ENCODE measurements around the gene S100A10. TPM values are rescaled to one million over a fixed set of nuclear protein-coding genes. Genes with fewer than 3 reads are reported as not detected.

Gene S100A10
- total RNA-seq, 2 experiments from 2014 or later, result 333 to 424 TPM

DNA sequence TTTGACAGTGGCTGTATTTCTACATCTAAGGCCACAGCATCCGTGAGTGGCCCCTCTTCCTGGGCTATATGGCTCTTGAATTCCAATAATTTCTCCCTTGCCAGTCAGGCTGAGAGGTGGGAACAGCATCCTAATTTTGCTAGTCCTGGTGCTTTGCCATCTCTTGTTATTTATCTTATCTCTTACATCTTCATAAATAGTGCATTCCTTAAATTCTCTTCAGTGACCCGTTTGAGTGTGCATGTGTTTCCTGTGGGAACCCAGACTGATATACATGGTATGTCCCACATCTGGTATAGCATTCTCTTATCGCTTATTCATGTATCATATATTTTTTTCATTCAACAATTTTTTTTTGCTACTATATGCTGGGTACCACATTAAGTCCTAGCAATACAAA is 33.2 kb upstream of the S100A10 start:
- CTCF ChIA-PET, result interaction anchor here (0.8 to 1.2 kb wide), 2 partner anchors 9 to 25 kb away, joined by 3 to 4 read pairs; no protein-coding TSS in a partner anchor
- Mint-ChIP-seq H3K4me1 (peaks cover 20% of the 10 kb centered on the region), H3K36me3 (peaks cover 24% of the 10 kb centered on the region), H3K4me3 (no peak overlapping the region), H3K27ac (no peak overlapping the region), H3K27me3 (peaks cover 2% of the 10 kb centered on the region), H3K9me3 (ENCODE audit: low read depth) (no peaks in the 10 kb centered on the region)
- ATAC-seq, result no peak
- DNase-seq, result no peak

DNA sequence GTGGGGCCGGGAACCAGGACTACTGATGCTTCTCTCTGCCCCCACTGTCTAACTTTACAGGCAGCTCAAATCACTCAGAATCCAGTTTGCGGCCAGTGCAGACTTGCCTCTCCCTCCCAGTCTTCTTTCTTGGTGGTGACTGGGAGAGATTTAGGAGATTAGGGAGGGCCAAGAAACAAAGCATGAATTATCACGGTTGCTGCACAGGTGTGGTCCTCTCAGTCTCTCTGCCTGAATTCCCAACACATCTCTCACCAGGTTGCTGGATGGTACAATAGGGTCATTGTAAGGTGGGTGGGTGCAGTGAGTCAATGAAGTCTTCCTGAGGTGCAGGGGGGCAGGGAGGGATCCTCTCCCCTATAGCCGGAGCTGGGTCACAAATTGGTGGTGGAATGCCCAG is 30.6 kb upstream of the S100A10 start:
- peaks cover 10% of the 10 kb centered on the region for H3K36me3 Mint-ChIP-seq
- CTCF ChIA-PET, result interaction anchor here (0.8 to 1.5 kb wide), 4 partner anchors 8 to 22 kb away, joined by 3 to 4 read pairs (median 4); no protein-coding TSS in a partner anchor
- H3K27me3 Mint-ChIP-seq, result peaks cover 2% of the 10 kb centered on the region
- ATAC-seq (no peak), DNase-seq (no peak)
- H3K27ac Mint-ChIP-seq, result no peak overlapping the region
- H3K4me1 Mint-ChIP-seq, result peaks cover 8% of the 10 kb centered on the region
- H3K9me3 Mint-ChIP-seq (ENCODE audit: low read depth), result no peaks in the 10 kb centered on the region
- H3K4me3 Mint-ChIP-seq, result no peak overlapping the region

DNA sequence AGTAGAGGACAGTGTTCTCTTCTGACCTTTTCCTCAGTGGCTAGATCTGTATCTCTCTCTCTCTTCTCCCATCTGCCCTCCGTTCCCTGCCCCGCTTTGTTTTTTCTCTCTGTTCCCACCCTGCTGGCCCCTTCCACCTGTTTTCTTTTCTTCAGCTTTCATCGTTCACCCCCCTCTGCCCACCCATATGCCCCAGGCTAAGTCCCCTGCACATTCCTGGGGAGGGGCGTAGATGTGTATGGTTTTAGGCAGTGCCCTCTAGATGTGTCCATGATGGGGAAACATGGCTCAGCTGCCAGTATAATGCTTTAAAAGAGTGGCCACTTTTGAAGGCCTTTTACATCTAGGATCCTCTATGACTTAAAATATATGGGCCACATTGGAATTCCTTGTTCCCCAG is 29.6 kb upstream of the S100A10 start:
- DNase-seq (no peak), ATAC-seq (no peak)
- no peaks in the 10 kb centered on the region for H3K9me3 Mint-ChIP-seq (ENCODE audit: low read depth)
- CTCF ChIA-PET, result interaction anchor here (0.9 to 1.0 kb wide), 2 partner anchors 9 to 89 kb away, joined by 3 read pairs; no protein-coding TSS in a partner anchor
- H3K4me1 Mint-ChIP-seq, result no peaks in the 10 kb centered on the region
- no peak overlapping the region for H3K4me3 Mint-ChIP-seq
- H3K27ac Mint-ChIP-seq, result no peak overlapping the region
- peaks cover 2% of the 10 kb centered on the region for H3K27me3 Mint-ChIP-seq
- H3K36me3 Mint-ChIP-seq, result peaks cover 3% of the 10 kb centered on the region

DNA sequence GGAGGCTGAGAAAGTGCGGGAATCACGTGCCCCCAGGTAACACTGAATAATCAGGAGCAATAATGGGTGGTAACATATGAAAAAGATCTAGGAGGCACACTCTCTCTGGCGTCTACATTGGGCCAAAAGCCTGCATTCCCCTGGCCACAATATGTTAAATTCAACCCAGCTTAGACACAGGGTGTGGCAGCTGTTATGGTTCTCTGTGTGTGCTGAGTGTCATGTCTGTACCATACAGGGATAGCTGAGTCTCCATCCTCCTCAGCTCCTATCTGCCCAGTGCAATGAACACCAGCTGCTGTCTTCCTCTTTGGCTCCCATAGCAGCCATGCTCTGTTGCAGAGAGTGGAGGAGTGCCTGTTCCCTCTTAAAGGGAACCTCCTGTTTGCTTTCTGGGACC is 28.8 kb upstream of the S100A10 start:
- Mint-ChIP-seq H3K27ac (no peak overlapping the region), H3K27me3 (peaks cover 2% of the 10 kb centered on the region), H3K36me3 (peaks cover 2% of the 10 kb centered on the region), H3K4me1 (no peaks in the 10 kb centered on the region), H3K9me3 (ENCODE audit: low read depth) (no peaks in the 10 kb centered on the region), H3K4me3 (no peak overlapping the region)
- CTCF ChIA-PET, result interaction anchor here (0.9 to 1.6 kb wide), 3 partner anchors 8 to 89 kb away, joined by 3 to 8 read pairs (median 3); no protein-coding TSS in a partner anchor
- DNase-seq, result no peak
- ATAC-seq, result no peak

DNA sequence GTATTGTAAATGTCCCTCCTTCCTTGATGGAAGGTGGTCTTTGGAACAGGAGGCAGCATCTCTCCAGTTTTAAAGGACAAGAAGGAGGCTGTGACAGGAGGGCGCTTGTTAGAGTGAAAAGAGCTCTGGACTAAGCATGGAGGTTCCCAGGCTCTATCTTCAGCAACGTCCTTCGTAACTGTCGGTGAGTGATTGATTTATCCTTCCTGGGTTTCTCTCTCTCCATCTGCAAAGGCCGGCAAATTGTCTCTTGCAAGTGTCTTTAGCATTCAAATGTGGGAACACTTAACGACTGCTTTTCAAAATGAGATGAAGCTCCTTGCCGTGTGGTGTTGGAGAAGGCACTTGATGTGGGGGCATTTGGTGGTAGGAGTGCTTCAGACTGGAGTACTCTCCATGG is 27.9 kb upstream of the S100A10 start:
- no peaks in the 10 kb centered on the region for H3K4me1 Mint-ChIP-seq
- no peak overlapping the region for H3K4me3 Mint-ChIP-seq
- H3K27me3 Mint-ChIP-seq, result peaks cover 5% of the 10 kb centered on the region
- H3K9me3 Mint-ChIP-seq (ENCODE audit: low read depth), result no peaks in the 10 kb centered on the region
- no peaks in the 10 kb centered on the region for H3K36me3 Mint-ChIP-seq
- DNase-seq, result no peak
- no peak overlapping the region for H3K27ac Mint-ChIP-seq
- CTCF ChIA-PET, result interaction anchor here (1.1 to 1.6 kb wide), 2 partner anchors 13 to 185 kb away, joined by 3 to 8 read pairs; no protein-coding TSS in a partner anchor
- no peak for ATAC-seq

DNA sequence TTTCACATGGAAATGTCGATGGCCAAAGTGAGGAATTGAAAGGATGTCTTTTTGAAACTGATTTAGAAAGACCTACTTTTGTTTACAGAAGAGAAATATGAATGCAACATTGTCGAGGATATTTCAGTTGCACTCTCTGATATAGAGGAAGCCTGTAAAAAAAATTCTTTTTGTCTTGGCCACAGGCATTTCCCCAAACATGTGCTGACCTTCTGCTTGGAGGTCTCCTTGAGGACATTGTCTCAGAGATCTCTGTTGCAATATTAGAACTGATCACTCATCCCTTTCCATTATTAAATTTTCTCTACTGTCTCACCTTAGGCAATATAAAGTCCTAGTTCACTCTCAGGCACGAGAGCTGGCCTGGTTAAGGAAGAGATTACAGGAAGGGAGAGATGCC is 27.2 kb upstream of the S100A10 start:
- no peak overlapping the region for H3K27ac Mint-ChIP-seq
- CTCF ChIA-PET, result interaction anchor here (1.5 to 1.6 kb wide), 2 partner anchors 12 to 14 kb away, joined by 5 to 8 read pairs; no protein-coding TSS in a partner anchor
- H3K4me3 Mint-ChIP-seq, result no peak overlapping the region
- H3K4me1 Mint-ChIP-seq, result no peaks in the 10 kb centered on the region
- no peaks in the 10 kb centered on the region for H3K9me3 Mint-ChIP-seq (ENCODE audit: low read depth)
- H3K36me3 Mint-ChIP-seq, result no peaks in the 10 kb centered on the region
- DNase-seq, result no peak
- peaks cover 6% of the 10 kb centered on the region for H3K27me3 Mint-ChIP-seq
- no peak for ATAC-seq

DNA sequence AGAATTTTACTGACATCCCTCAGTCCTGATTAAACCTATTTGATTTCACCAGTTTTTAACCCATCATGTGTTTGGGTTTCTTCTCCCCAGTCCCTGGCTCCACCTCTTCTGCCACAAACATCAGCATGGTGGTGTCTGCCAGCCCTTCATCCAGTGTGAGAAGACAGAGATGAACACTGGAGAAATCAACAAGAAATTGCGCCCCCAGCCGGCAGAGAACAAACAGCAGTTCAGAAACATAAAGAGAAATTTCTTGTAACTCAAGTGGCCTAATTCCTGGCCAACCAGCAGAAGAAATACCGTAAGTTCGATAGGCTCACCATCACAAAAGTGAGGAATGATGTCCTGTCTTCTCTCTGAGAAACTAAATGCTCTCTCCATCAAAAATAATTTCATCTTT is 24.9 kb upstream of the S100A10 start:
- CTCF ChIA-PET, result interaction anchor here (1.1 to 8.7 kb wide), 5 partner anchors 9 to 85 kb away, joined by 3 to 45 read pairs (median 4); no protein-coding TSS in a partner anchor
- no peak for ATAC-seq
- peaks cover 10% of the 10 kb centered on the region for H3K27me3 Mint-ChIP-seq
- no peaks in the 10 kb centered on the region for H3K9me3 Mint-ChIP-seq (ENCODE audit: low read depth)
- DNase-seq, result no peak
- peaks cover 4% of the 10 kb centered on the region for H3K4me1 Mint-ChIP-seq
- H3K4me3 Mint-ChIP-seq, result no peak overlapping the region
- H3K27ac Mint-ChIP-seq, result no peak overlapping the region
- H3K36me3 Mint-ChIP-seq, result no peaks in the 10 kb centered on the region

DNA sequence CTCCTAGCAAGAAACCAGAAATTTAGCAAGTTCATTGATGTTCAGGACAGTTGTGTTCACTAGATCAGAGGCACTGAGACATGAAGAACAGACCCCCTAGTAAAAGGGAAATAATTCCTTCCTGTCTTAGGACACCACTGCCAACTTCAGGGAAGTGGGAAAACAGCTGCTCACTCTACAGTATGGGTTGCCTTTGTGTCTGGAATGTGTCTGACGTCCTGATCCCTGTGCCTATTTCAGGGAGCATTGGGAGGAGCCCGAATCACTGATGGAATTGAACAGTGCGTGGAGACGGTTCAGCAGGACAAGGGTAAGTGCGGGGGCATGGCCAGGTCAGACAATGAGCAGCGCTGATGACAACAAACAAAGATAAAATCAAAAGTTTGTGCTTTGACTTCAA is 22.1 kb upstream of the S100A10 start:
- DNase-seq, result no peak
- no peak for ATAC-seq
- Mint-ChIP-seq H3K9me3 (ENCODE audit: low read depth) (no peaks in the 10 kb centered on the region), H3K27ac (no peak overlapping the region), H3K4me1 (peaks cover 5% of the 10 kb centered on the region), H3K36me3 (no peaks in the 10 kb centered on the region), H3K27me3 (peaks cover 14% of the 10 kb centered on the region), H3K4me3 (no peak overlapping the region)
- CTCF ChIA-PET, result interaction anchor here (0.7 to 8.7 kb wide), 6 partner anchors 9 to 82 kb away, joined by 3 to 55 read pairs (median 4); no protein-coding TSS in a partner anchor

DNA sequence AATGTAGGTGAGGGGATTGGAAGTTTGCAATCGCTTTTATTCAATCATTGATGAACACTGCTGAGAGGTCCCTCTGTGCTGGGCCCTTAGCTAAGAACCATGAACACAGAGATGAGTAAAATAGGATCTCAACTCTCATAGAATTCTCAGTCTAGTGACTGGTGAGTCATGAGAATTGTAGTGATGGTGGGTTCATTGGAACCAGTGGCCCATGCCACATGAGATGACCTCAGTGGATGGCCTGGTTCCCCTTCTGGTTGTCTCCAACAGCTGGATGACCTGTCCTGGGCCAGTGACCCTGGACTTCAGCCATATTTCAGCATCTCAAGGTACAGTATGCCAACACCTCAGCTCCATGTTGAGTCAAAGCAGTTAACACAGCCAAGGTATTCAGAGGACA is 21.3 kb upstream of the S100A10 start:
- no peaks in the 10 kb centered on the region for H3K9me3 Mint-ChIP-seq (ENCODE audit: low read depth)
- DNase-seq, result no peak
- peaks cover 5% of the 10 kb centered on the region for H3K4me1 Mint-ChIP-seq
- ATAC-seq, result no peak
- CTCF ChIA-PET, result interaction anchor here (0.7 to 8.7 kb wide), 6 partner anchors 8 to 82 kb away, joined by 3 to 55 read pairs (median 5); no protein-coding TSS in a partner anchor
- peaks cover 14% of the 10 kb centered on the region for H3K27me3 Mint-ChIP-seq
- H3K4me3 Mint-ChIP-seq, result no peak overlapping the region
- H3K27ac Mint-ChIP-seq, result no peak overlapping the region
- no peaks in the 10 kb centered on the region for H3K36me3 Mint-ChIP-seq

DNA sequence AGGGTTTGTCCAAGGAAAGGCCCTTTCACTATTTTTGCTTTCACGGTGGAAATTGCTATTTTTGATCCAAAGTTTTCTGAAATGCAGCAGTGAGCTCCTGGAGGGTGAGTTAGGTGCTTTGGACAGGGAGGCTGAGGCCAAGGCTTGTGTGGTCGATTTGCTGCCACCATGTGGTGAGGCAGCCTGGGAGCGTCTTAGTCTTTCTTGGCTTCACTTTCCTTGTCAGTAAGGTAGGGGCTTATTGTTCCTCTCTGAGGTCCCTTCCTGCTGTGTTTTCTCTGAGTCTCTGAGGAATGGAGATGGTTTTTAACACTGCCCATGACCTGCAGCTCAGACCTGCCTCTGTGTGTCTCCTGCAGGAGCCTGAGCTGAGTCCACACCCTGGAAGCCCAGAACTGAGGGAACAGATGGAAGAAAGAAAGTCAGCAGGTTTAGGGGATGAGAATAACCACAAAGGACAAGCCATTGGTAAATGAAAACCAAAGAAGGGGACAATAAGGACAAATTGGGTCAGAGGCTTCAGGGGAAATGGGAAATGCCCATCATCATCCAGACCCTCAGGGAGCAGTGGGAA is 20.1 kb upstream of the S100A10 start:
- no peak overlapping the region for H3K4me3 Mint-ChIP-seq
- CTCF ChIA-PET, result interaction anchor here (1.1 to 8.7 kb wide), 8 partner anchors 9 to 130 kb away, joined by 3 to 55 read pairs (median 4); no protein-coding TSS in a partner anchor
- peaks cover 21% of the 10 kb centered on the region for H3K27me3 Mint-ChIP-seq
- H3K36me3 Mint-ChIP-seq, result no peaks in the 10 kb centered on the region
- peaks cover 5% of the 10 kb centered on the region for H3K4me1 Mint-ChIP-seq
- no peak overlapping the region for H3K27ac Mint-ChIP-seq
- peak; percentile 72 for DNase-seq
- ATAC-seq, result peak; percentile 51
- no peaks in the 10 kb centered on the region for H3K9me3 Mint-ChIP-seq (ENCODE audit: low read depth)

DNA sequence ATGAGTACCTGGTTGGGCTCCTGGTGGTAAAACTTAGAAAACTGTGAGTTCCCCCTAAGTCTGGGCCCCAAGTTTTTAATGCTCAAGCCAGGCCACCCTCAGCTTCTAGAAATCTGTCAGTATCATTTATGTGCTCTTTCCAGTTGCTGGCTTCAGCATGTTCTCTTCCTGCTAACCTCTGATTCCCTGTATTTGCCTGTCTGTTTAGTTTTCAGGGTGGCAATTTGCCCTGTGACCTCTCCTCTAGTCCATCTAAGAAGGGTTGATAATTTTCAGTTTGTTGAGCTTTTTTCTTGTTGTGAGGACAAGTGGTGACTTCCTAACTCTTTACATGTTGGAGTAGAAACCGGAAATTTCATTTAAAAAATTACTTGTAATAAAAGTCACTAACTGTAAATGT is 16.0 kb upstream of the S100A10 start:
- H3K27me3 Mint-ChIP-seq, result peaks cover 28% of the 10 kb centered on the region
- peaks cover 5% of the 10 kb centered on the region for H3K4me1 Mint-ChIP-seq
- ATAC-seq (no peak), DNase-seq (no peak)
- no peak overlapping the region for H3K4me3 Mint-ChIP-seq
- CTCF ChIA-PET, result interaction anchor here (1.2 to 1.8 kb wide), 6 partner anchors 8 to 122 kb away, joined by 3 to 7 read pairs (median 5); no protein-coding TSS in a partner anchor
- H3K27ac Mint-ChIP-seq, result no peak overlapping the region
- no peaks in the 10 kb centered on the region for H3K9me3 Mint-ChIP-seq (ENCODE audit: low read depth)
- no peaks in the 10 kb centered on the region for H3K36me3 Mint-ChIP-seq

DNA sequence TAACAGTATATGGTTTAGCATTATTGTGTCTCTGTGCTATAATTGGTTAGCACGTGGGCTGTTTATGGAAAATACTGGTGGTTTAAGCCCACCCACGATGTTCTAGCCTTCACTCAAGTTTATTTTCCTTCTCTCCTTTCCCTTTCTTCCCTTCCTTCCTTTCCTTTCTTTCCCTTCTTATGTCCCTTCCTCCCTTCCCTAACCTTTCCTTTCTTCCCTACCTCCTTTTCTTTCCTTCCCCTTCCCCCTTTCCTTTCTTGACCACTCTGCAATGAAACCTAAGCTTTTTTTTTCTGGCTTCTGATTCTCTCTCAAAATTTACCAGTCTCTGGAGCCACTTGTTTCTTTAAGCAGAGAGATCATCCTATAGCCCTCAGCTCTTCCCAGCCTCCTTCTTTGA is 13.4 kb upstream of the S100A10 start:
- H3K27me3 Mint-ChIP-seq, result peaks cover 40% of the 10 kb centered on the region
- H3K27ac Mint-ChIP-seq, result no peak overlapping the region
- ATAC-seq (no peak), DNase-seq (no peak)
- no peaks in the 10 kb centered on the region for H3K9me3 Mint-ChIP-seq (ENCODE audit: low read depth)
- H3K36me3 Mint-ChIP-seq, result no peaks in the 10 kb centered on the region
- H3K4me3 Mint-ChIP-seq, result no peak overlapping the region
- peaks cover 9% of the 10 kb centered on the region for H3K4me1 Mint-ChIP-seq
- CTCF ChIA-PET, result interaction anchor here (1.7 kb wide), 1 partner anchor 39 kb away, joined by 4 read pairs; no protein-coding TSS in a partner anchor

DNA sequence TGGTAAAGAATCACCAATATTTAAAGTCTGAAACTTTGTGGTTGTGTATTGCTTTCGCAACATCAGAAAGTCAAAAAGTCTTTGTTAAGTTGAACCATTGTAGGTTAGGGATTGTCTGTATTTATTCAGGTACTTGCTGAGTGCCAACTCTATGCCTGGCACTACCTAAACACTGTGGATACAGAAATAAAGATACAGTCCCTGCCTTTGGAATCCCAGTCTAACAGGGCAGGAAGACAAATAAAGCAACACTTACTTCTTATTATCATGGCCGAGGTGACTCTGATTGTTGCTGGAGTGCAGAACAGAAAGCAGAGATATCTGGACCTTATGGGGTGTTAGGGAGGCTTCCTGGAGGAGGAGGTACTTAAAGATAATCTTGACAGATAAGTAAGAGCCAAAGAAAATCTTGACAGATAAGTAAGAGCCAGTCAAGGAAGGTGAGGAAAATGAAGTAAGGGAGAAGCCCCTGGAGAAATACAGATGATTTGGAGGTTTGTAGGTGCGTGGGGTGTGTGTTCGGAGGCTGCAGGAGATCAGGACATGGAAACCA is 11.8 kb upstream of the S100A10 start:
- H3K4me3 Mint-ChIP-seq, result no peak overlapping the region
- CTCF ChIA-PET, result interaction anchor here (5.5 to 20.0 kb wide), 4 partner anchors 8 to 69 kb away, joined by 55 to 522 read pairs (median 202); no protein-coding TSS in a partner anchor
- DNase-seq, result no peak
- H3K4me1 Mint-ChIP-seq, result peaks cover 21% of the 10 kb centered on the region
- ATAC-seq, result no peak
- no peaks in the 10 kb centered on the region for H3K36me3 Mint-ChIP-seq
- no peaks in the 10 kb centered on the region for H3K9me3 Mint-ChIP-seq (ENCODE audit: low read depth)
- H3K27me3 Mint-ChIP-seq, result peaks cover 39% of the 10 kb centered on the region
- no peak overlapping the region for H3K27ac Mint-ChIP-seq
